GM12878 (cell line): ENCODE data around the gene ANKRD16. TPM values are rescaled to one million over a fixed set of nuclear protein-coding genes. Genes with fewer than 3 reads are reported as not detected.

Experiments
- ATAC-seq: fragments of 200-7000 bp; cut with Tn5 transposase; 3 replicates; pipeline ENCODE4 v1.9.1; 2020; ENCODE audit warnings: mild to moderate bottlenecking, moderate library complexity
- BruUV-seq: library from RNA; stranded (reverse); fragments of 400-500 nt; replicated peaks from 2 replicates; lab custom pipeline; 2021; lab: Mats Ljungman, UMichigan
- CTCF ChIA-PET: fragments of 300-600 bp; sonication (Branson Sonifier 250); formaldehyde crosslinking; extraction: SDS; loops from one replicate; lab custom pipeline; 2021; ENCODE audit warnings: inconsistent platforms; lab: Yijun Ruan, JAX
- POLR2A ChIA-PET: fragments of 350-600 bp; formaldehyde crosslinking; extraction: SDS; loops from one replicate; lab custom pipeline; 2021; ENCODE audit warnings: inconsistent platforms; lab: Charles Lee
- RAD21 ChIA-PET: fragments of 300-600 bp; sonication (Branson Sonifier 250); formaldehyde crosslinking; loops from one replicate; lab custom pipeline; 2023; ENCODE audit warnings: antibody characterized with exemption; ENCODE audit not compliant: unreplicated experiment; lab: Charles Lee
- SMC1A ChIA-PET: fragments of 300-600 bp; sonication (Branson Sonifier 250); formaldehyde crosslinking; loops from one replicate; lab custom pipeline; 2023; ENCODE audit not compliant: unreplicated experiment, uncharacterized antibody; lab: Charles Lee
- DNase-seq: peaks from one replicate; pipeline ENCODE4 v3.0.0-alpha.2; 2011; ENCODE audit warnings: low read depth, low spot score
- FAIRE-seq: peaks from 3 replicates; lab custom pipeline; 2011; peaks lifted over from hg19 to GRCh38; lab: Jason Lieb, UNC
- H2AFZ ChIP-seq: 2 replicates; pipeline ENCODE4 v1.6.0; 2011; ENCODE audit warnings: low read depth, low read length, control low read depth; ENCODE audit not compliant: control insufficient read depth
- H3K27ac ChIP-seq: 2 replicates; pipeline ENCODE4 v1.5.1; 2011; ENCODE audit warnings: control low read depth; ENCODE audit not compliant: control insufficient read depth, insufficient read depth
- H3K27me3 ChIP-seq, 2 experiments: replicated peaks in 1 of 2; 2 replicates each; pipeline versions ENCODE4 v1.6.0 to v1.6.1; 2011; ENCODE audit warnings: low read length in 1 of 2; ENCODE audit not compliant: control insufficient read depth in 2 of 2, insufficient read depth in 2 of 2
- H3K36me3 ChIP-seq, 2 experiments: 2 replicates each; pipeline ENCODE4 v1.5.1; 2011; ENCODE audit warnings: low read length in 1 of 2; ENCODE audit not compliant: control insufficient read depth in 2 of 2, insufficient read depth in 2 of 2
- H3K4me1 ChIP-seq: 2 replicates; pipeline ENCODE4 v1.6.1; 2011; ENCODE audit warnings: mild to moderate bottlenecking, low read length, moderate library complexity, mixed read lengths; ENCODE audit not compliant: control insufficient read depth, insufficient read depth
- H3K4me2 ChIP-seq: 2 replicates; pipeline ENCODE4 v1.6.0; 2011; ENCODE audit warnings: control low read depth; ENCODE audit not compliant: control insufficient read depth, insufficient read depth
- H3K4me3 ChIP-seq: fragments of 200-600 bp; sonication (generic); 2 replicates; pipeline ENCODE4 v1.5.1; 2016
- H3K79me2 ChIP-seq: 2 replicates; pipeline ENCODE4 v1.6.0; 2011; ENCODE audit warnings: low read length; ENCODE audit not compliant: control insufficient read depth, insufficient read depth
- H3K9ac ChIP-seq: 2 replicates; pipeline ENCODE4 v1.8.0; 2011; ENCODE audit warnings: low read length, control low read depth, mixed read lengths; ENCODE audit not compliant: control insufficient read depth, insufficient read depth
- H3K9me3 ChIP-seq: replicated peaks from 3 replicates; pipeline ENCODE4 v1.5.1; 2011; ENCODE audit warnings: mild to moderate bottlenecking, low read length; ENCODE audit not compliant: control insufficient read depth, insufficient read depth
- H4K20me1 ChIP-seq: 2 replicates; pipeline ENCODE4 v1.6.0; 2011; ENCODE audit not compliant: control insufficient read depth, insufficient read depth
- BRCA1 ChIP-seq: IDR thresholded peaks from 2 replicates; pipeline ENCODE4 v1.6.1; 2011; ENCODE audit warnings: low read depth, low read length, improper control_type of control experiment
- EGR1 ChIP-seq, 2 experiments: IDR thresholded peaks; 1 replicate in 1 of 2; 2 replicates in 1 of 2; pipeline ENCODE4 v1.6.1; 2011 to 2012; ENCODE audit warnings: low read depth in 2 of 2, low read length in 2 of 2, borderline replicate concordance in 1 of 2, mild to moderate bottlenecking in 1 of 2, moderate library complexity in 1 of 2
- EZH2 ChIP-seq: IDR thresholded peaks from 2 replicates; pipeline ENCODE4 v1.6.1; 2012; ENCODE audit warnings: low read depth, mild to moderate bottlenecking, control low read depth, inconsistent platforms, low read length, borderline replicate concordance; ENCODE audit not compliant: control insufficient read depth
- FOXK2 ChIP-seq: fragments of 450-650 bp; IDR thresholded peaks from 2 replicates; pipeline ENCODE4 v1.6.1; 2017; ENCODE audit warnings: mild to moderate bottlenecking, moderate library complexity
- HDAC6 ChIP-seq: fragments of 200-600 bp; sonication (generic); IDR thresholded peaks from one replicate; pipeline ENCODE4 v1.8.0; 2017; ENCODE audit warnings: antibody characterized with exemption; ENCODE audit not compliant: unreplicated experiment
- IKZF2 ChIP-seq, 2 experiments: fragments of 450-650 bp; IDR thresholded peaks; 2 replicates each; pipeline ENCODE4 v1.6.1; 2017; ENCODE audit warnings: mild to moderate bottlenecking in 2 of 2, moderate library complexity in 2 of 2
- MYC ChIP-seq: IDR thresholded peaks from 2 replicates; pipeline ENCODE4 v1.6.1; 2011; ENCODE audit warnings: mild to moderate bottlenecking, low read length, moderate library complexity, inconsistent platforms; ENCODE audit not compliant: insufficient read depth, insufficient replicate concordance, insufficient read length, severe bottlenecking
- NBN ChIP-seq: fragments of 450-650 bp; IDR thresholded peaks from 2 replicates; pipeline ENCODE4 v1.6.1; 2016
- NFXL1 ChIP-seq: fragments of 450-650 bp; IDR thresholded peaks from 2 replicates; pipeline ENCODE4 v1.6.1; 2017; ENCODE audit warnings: antibody characterized with exemption, mild to moderate bottlenecking, borderline replicate concordance
- PAX8 ChIP-seq: fragments of 450-650 bp; IDR thresholded peaks from 2 replicates; pipeline ENCODE4 v1.6.1; 2017; ENCODE audit warnings: mild to moderate bottlenecking, moderate library complexity
- RAD21 ChIP-seq: IDR thresholded peaks from 2 replicates; pipeline ENCODE4 v1.6.1; 2011; ENCODE audit warnings: mild to moderate bottlenecking, low read depth, low read length, moderate library complexity; ENCODE audit not compliant: insufficient read depth
- SMAD1 ChIP-seq: fragments of 450-650 bp; IDR thresholded peaks from 2 replicates; pipeline ENCODE4 v1.6.1; 2018; ENCODE audit warnings: mild to moderate bottlenecking, low read depth; ENCODE audit not compliant: partially characterized antibody
- SMAD5 ChIP-seq: IDR thresholded peaks from 2 replicates; pipeline ENCODE4 v1.6.1; 2016; ENCODE audit warnings: antibody characterized with exemption, low read depth
- SUPT20H ChIP-seq: IDR thresholded peaks from 2 replicates; pipeline ENCODE4 v1.6.1; 2011; ENCODE audit warnings: low read depth, mild to moderate bottlenecking, low read length, moderate library complexity, borderline replicate concordance; ENCODE audit not compliant: control insufficient read depth
- TCF3 ChIP-seq: IDR thresholded peaks from 2 replicates; pipeline ENCODE4 v1.6.1; 2012; ENCODE audit warnings: low read depth, mild to moderate bottlenecking, low read length, borderline replicate concordance; ENCODE audit not compliant: insufficient read depth
- ZBTB33 ChIP-seq: fragments of 450-650 bp; IDR thresholded peaks from 2 replicates; pipeline ENCODE4 v1.6.1; 2017; ENCODE audit warnings: mild to moderate bottlenecking
- WGBS: methylation state at CpG from one replicate; pipeline ENCODE4 v1.1.6; 2016; ENCODE audit warnings: low lambda C conversion rate; ENCODE audit not compliant: insufficient replicate concordance, insufficient coverage; ENCODE audit errors: missing lambda C conversion rate; 5-methylcytosine and 5-hydroxymethylcytosine counted together
- in situ Hi-C: fragments of 300-500 bp; cut with MboI; formaldehyde crosslinking; loops from 9 replicates; pipeline ENCODE4 v1.14.3; 2018; ENCODE audit warnings: mixed read lengths
- intact Hi-C: fragments of 100-400 bp; cut with micrococcal nuclease; formaldehyde crosslinking; loops from one replicate; pipeline ENCODE4 v1.14.2; 2022; ENCODE audit not compliant: unreplicated experiment
- polyA plus RNA-seq, 11 experiments: library from polyadenylated mRNA; depleted of rRNA in 4 of 11; unstranded in 6 of 11; stranded (reverse) in 5 of 11; fragments of >200 nt; fragmentation: Nextera tagmentation in 4 of 11; fragmentation: Illumina TruSeq in 1 of 11; extraction: Ambion mirVana in 4 of 11; extraction: Trizol in 1 of 11; gene quantifications; 1 replicate in 1 of 11; 2 replicates in 10 of 11; pipeline versions ENCODE4 v1.2.1 to v1.2.3, GENCODE V29; 2011 to 2016; ENCODE audit warnings: inconsistent platforms in 2 of 11, missing spikeins in 2 of 11, low read depth in 1 of 11
- total RNA-seq, 4 experiments: library from RNA; depleted of rRNA in 3 of 4; stranded (reverse); fragments of >200 nt in 3 of 4; fragmentation: Illumina TruSeq in 1 of 4; extraction: Trizol in 1 of 4; gene quantifications; 2 replicates each; pipeline versions ENCODE4 v1.2.1 to v1.2.3, GENCODE V29; 2013 to 2021
- TF ChIP-seq, protein P1 (sequence below): IDR thresholded peaks from 2 replicates; pipeline ENCODE4 v1.6.1; 2011; ENCODE audit warnings: low read depth, mild to moderate bottlenecking, low read length, moderate library complexity, borderline replicate concordance; ENCODE audit errors: extremely low read depth
- TF ChIP-seq, protein P2 (sequence below): IDR thresholded peaks from 2 replicates; pipeline ENCODE4 v1.6.1; 2012; ENCODE audit warnings: low read depth, low read length, improper control_type of control experiment

ANKRD16 gene
- total and polyA plus RNA-seq, 10 of the 15 experiments (the other 5 are each of a cell fraction or from before 2014, with no cell fraction given): 0.57 to 13.6 (median 4.4) TPM

- POLR2A ChIA-PET: interaction anchor here (0.6 to 1.2 kb wide), 2 partner anchors 49 to 115 kb away, joined by 3 read pairs; no protein-coding TSS in a partner anchor
- peaks cover 1 to 14% of the 10 kb centered on the region in 2 experiments; a peak in 3 of 4 replicates for H3K36me3 ChIP-seq
- RAD21 ChIA-PET: interaction anchor here (1.1 to 1.8 kb wide), 3 partner anchors 9 to 42 kb away, joined by 3 to 4 read pairs (median 4); no protein-coding TSS in a partner anchor
- 99% methylated on average over 4 of the region's 4 CpGs for WGBS
- FAIRE-seq (no peak), DNase-seq (no peak)
- peaks cover 26% of the 10 kb centered on the region for H3K4me1 ChIP-seq
- no peak overlapping the region for H3K9ac ChIP-seq
- CTCF ChIA-PET: interaction anchor here (0.8 to 1.6 kb wide), 6 partner anchors 21 to 209 kb away, joined by 3 to 5 read pairs (median 3); no protein-coding TSS in a partner anchor
- H3K9me3 ChIP-seq: peaks cover 3% of the 10 kb centered on the region
- BruUV-seq: no TSS peak
- H2AFZ ChIP-seq: no peak overlapping the region
- intact Hi-C loops: loop anchor here (5.0 kb wide), 2 partner anchors 82 to 83 kb away; partner anchors contain the start of genes GDI2 and IL15RA
- no peak overlapping the region for H3K27ac ChIP-seq
- no peaks in the 10 kb centered on the region for H3K27me3 ChIP-seq
- H3K4me2 ChIP-seq: no peak overlapping the region
- H3K79me2 ChIP-seq: peaks cover 57% of the 10 kb centered on the region
- SMC1A ChIA-PET: interaction anchor here (0.5 to 2.1 kb wide), 9 partner anchors 9 to 453 kb away, joined by 3 to 14 read pairs (median 4); no protein-coding TSS in a partner anchor
- H3K4me3 ChIP-seq: no peak overlapping the region
- no peaks in the 10 kb centered on the region; the same call in 1 of the 2 replicates for H4K20me1 ChIP-seq
- no peak for TF ChIP-seq SMAD5
- no peak for TF ChIP-seq EZH2
- TF ChIP-seq FOXK2: no peak
- no peak for TF ChIP-seq TCF3
- TF ChIP-seq RAD21: no peak
- no peak for TF ChIP-seq BRCA1
- TF ChIP-seq ZBTB33: no peak
- TF ChIP-seq NBN: no peak
- TF ChIP-seq SMAD1: no peak
- TF ChIP-seq NFXL1: no peak
- TF ChIP-seq MYC: no peak
- TF ChIP-seq, protein P1, sequence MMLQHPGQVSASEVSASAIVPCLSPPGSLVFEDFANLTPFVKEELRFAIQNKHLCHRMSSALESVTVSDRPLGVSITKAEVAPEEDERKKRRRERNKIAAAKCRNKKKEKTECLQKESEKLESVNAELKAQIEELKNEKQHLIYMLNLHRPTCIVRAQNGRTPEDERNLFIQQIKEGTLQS: no peak
- no peak for TF ChIP-seq IKZF2 (IDR thresholded peaks at IDR 0.05)
- no peak for TF ChIP-seq PAX8
- TF ChIP-seq, protein P2, sequence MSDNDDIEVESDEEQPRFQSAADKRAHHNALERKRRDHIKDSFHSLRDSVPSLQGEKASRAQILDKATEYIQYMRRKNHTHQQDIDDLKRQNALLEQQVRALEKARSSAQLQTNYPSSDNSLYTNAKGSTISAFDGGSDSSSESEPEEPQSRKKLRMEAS: no peak
- no peak for TF ChIP-seq SUPT20H
- TF ChIP-seq HDAC6: no peak
- no peak for TF ChIP-seq EGR1 (IDR thresholded peaks at IDR 0.05; ENCODE audit: borderline replicate concordance in 1 of 2, low read depth in 2 of 2, low read length in 2 of 2)
- TF ChIP-seq, all 136 proteins: peak for 0
- no peak for ATAC-seq
- in situ Hi-C loops: no loop called here
Observed at GRCh38 chr10:5894403-5894802, 4.7 kb upstream of the ANKRD16 start.
